NCI-H146 treated with DMSO at 0.1 percent for 48 hours (cell line): Measurements from ENCODE around the gene EFNB2.

Source experiments
- DNase-seq: peaks from one replicate; lab custom pipeline; 2025; ENCODE audit not compliant: unreplicated experiment; lab: John Stamatoyannopoulos, UW

The EFNB2 gene

DNA sequence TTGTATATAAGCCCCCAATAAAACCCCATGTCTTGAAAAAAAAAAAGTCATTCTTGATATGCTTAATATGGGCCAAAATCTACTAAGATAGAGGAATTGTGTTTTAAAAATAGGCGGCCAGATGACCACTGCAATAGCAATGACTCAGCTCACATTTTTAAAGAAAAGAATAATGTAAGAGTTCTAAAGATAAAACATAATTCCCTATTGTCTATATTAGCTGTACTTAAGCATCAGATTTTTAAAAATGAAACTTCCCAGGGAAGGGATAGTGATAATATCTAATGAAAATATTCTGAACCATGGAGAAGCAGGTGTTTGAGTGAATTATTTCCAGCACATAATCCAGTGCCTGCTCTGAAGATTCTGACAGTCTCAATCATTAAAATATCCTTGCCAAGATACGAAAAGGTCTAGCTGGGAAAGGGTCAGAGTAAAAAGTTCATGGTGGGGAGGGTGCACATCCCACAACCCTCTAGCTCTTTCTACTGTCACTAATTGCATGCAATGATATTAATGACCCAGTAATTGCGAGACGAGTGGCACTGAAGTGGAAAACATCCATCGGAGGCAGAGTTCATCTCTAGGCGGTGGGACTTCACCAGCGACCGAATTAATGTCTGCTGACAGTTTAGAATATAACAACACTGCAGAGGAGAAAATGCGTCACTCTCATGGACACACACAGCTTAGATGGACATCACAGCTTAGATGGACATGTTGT is 31.6 kb downstream of the EFNB2 start:
- no peak for DNase-seq

DNA sequence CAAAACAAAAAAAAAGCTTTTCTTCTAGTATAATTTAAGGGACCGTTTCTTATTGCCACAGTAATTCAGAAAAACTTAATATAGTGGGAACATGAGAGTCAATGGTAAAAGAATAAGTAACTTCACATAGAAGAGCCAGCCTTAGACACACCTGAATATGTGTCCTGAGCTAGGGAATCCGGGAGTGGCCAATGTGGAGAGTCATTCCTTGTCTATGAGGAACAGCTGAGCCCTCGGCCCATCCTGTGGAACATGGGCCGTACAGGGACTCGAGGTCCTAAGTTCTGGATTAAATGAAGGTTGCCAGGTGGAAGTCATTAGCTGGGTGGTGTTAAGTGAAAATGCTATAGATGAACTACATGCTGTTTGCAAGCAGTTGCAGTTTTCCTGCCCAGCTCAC is 32.2 kb downstream of the EFNB2 start:
- DNase-seq, result no peak

DNA sequence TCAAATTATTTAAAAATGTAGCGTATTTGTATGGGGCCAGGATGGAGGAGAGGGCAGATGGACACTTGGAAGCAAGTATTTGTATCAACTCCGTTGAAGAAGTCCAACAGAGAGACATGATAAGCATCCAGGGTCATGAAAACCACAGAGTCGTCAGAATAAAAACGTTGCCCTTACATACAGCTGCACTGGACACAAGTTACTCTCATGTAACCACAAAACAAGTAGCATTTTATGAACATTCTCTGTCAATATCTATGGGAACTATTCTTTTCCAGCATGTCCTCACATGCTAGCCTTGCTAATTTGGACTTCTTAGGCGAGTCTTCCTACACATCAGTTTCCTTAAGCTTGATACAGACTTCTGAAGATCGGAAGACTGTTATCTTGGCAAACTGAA is 35.0 kb downstream of the EFNB2 start:
- no peak for DNase-seq

DNA sequence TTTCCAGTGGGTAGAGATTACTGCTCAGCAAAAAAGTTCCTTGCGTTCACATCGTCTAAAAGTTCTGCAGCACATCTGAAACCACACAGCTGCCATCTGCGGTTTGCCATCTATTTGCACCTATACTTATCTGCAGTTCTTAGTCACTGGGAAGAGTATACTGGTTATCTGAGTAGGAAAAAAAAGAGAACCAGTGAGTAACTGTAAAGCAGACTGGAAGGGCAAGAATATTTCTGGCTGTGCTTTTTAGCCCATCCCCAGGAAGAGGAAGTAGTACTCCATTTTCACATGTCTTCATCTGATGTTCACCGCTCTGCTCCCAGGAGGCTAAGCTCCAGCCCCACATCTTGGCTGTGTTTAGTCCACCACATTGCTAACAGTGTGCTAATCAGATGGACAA is 35.6 kb downstream of the EFNB2 start:
- DNase-seq, result no peak

DNA sequence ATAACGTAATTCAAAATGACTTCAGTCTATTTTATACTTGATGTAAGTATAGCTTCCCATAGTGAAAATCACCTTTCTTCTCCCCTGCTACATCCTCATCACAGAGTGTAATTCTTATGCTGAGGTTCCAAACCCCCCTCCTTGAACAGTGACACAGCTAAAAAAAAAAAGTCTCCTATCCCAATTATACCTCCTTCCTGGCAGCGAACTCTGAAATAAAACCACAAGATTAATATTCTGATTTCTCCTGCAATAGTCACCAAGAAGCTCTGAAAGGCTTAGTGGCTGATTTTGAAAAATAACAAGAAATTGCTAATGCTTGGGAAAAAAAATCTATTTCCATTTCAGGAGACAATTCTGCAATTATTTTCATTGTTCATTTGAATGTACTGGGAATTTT is 36.3 kb downstream of the EFNB2 start:
- no peak for DNase-seq

DNA sequence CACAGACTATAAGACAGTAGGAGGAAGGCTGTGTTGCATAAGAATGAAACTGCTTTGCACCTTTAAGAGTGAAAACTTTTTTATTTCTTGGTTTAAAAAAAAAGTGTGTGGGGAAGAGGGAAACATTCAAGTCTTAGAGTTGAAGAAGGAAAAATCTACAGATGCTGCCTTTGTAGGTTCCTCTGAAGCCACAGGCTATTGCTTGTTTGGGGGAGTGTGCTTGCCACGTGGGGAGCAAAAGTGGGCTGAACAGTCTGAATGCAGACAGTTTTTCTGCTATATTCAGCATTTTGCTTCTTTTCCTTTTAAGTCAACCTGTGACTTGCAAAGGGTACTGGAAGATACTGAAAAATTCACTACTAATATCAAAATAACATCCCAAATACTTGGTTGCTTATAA is 36.9 kb downstream of the EFNB2 start:
- no peak for DNase-seq

DNA sequence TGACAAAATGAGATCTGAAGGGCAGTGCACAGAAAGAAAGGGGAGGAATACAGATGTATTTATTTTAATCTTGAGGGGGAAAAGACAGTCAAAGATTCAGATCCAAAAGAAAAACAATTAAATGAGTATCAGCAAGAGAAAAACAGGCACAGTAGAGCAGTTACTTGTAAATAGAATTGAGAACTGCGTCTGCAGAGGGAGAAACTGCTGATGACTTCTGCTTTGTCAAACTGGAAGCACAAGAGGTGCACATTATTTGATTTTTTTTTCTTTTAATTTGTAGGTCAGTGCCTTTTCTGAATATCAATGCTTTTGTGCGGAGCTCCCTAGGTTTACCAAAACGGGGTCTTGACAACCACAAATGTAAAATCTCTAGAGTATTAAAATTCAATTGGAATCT is 37.3 kb downstream of the EFNB2 start:
- no peak for DNase-seq

DNA sequence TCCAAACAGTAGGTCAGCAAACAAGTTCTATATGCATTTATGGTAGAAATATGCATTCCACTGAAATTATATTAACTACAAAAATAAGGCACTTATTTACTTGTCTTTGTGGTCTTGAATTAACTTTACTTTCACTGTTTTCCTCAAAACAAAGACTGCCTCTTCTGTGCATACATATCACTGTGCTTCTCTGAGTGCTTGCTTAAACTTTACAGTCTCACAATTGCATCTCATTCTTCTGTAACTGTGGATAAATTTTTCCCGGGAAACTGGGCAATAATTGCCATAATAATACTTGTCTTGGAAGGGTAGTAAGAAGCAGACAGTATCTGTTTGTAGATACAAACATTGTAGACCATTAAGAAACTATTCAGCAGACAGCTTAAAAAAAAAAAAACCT is 38.4 kb downstream of the EFNB2 start:
- DNase-seq, result no peak

DNA sequence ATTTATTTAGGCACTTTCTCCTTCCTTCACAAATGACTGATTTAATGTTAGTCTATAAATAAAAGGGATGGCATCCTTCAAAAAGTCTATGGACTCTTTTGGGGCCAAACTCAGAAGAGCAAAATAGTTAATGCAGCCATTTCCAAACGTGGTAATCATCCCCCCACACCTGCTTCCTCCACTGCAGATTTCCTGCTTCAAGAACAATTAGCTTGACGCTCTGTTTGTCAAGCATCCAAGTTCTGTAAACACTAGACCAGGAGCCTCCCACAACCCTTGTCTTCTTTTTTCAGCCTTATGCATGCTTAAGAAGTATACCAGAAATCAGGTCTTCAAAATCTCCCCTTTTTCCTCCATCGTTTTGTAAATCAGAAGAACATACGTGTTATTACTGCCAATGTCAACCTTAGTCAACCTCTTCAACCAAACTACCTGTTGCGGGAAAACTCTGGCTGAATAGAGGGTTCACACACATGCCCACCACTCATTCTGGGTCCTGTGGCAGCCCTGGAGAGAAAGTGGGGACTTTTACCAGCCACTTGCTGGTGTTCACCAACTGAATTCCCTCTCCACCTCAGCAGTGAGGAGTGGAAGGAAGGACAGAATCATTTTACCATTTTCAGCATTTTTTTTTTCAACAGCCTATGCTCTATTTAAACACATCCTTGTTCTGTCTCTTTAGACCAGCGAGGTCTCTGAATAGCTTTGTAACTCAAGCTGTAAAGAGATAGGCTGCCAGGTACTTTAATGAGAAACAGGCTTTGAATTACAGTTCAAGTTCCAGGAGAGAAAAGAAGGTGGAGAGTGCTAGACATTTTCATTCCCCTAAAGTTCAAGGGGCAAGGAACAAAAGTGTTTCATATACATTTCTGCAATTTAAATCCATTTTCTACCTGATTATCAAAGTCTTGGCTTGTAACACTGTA is 39.1 kb downstream of the EFNB2 start:
- no peak for DNase-seq

DNA sequence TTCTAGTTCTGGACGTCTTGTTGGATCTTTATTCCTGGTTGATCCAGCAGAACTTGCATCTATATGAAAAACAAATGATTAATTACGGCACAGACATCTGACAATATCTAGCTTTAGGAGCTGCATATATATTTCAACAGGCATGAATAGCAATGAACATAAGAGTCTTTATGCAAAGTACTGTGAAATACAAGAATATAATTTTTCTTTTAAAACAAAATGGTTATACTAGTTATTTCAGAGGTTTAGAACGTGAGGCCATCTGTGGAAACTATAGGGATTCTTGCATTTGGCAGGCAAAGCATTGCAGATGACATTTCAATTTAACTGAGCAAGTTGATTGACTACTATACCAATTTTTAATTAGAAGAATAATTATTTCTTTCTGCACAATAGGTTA is 40.5 kb downstream of the EFNB2 start:
- DNase-seq, result no peak

DNA sequence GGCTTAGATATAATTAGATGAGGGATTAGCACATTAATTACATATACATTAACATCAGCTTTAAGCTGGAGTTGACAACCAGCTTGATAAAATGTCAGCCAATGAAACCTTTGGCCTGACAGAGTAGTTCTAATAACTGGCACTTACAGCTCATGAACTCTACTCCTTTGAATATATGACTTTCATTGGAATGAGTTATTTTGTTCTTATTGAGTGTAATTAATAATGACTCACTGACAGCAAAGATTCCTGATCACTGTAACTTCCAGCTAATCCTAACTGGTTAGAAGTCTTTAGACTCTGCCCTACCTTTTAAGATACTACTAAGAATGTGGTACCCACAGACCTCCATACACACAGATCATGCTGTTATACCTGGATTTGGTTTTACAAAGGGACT is 41.0 kb downstream of the EFNB2 start:
- no peak for DNase-seq

DNA sequence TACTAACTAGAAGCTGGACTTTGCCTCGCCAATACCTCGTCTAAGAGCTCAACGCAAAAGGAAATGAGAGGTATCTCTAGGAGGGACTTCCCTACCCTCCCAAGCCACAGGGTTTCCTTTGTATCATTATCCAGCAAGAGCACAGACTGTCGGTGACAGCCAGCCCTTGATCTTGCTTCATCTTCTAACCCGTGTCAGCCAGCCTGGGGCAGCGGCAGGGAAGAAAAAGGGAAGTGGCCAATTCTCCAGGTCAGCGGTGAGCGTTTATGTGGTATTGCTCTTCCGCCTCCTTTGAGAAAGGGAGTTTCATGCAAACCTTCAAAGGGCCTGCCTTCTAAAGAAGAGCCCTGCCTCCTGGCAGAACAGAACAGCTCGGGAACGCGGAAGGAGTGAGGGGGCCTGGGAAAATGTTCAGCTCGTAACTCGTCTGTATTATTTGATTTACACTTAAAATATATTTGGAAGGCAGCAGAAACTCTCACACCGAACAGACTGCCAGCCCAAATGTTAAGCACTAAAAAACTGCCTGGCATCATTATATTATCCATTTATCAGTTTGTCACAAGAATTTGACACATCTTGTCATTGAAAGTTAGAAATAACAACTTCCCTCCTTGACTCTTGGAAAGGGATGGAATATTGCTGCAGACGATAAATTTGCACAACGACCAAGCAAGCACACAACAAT is 41.8 kb downstream of the EFNB2 start:
- no peak for DNase-seq

DNA sequence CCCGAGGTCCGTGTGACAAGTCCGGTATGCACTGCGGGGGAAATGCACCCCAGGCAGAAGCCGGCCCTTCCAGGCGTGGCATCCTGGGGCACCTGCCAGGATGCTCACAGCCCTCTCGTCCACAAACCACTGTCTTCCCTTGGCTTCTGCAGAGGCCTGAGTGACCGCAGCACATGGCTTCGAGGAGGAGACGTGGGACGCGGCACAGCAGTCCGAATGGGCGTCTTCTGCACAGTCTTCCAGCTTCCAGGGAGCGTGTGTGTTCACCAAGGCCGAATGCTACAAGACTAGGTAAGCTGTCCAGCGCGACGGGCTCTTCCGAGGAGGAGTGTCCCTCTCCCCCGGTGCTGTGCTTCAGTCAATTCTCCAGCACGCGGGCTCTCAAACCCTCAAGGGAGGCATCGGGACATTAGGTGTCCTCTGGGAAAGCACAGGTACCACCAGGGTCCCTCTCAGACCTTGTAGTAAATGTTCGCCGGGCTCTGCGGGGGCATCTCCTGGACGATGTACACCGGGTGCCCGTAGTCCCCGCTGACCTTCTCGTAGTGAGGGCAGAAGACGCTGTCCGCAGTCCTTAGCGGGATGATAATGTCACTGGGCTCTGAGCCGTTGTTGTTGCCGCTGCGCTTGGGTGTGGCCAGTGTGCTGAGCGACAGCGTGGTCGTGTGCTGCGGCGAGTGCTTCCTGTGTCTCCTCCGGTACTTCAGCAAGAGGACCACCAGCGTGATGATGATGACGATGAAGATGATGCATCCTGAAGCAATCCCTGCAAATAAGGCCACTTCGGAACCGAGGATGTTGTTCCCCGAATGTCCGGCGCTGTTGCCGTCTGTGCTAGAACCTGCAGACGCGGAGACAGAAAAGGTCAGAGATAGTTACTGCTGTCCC is 42.6 kb downstream of the EFNB2 start:
- no peak for DNase-seq

DNA sequence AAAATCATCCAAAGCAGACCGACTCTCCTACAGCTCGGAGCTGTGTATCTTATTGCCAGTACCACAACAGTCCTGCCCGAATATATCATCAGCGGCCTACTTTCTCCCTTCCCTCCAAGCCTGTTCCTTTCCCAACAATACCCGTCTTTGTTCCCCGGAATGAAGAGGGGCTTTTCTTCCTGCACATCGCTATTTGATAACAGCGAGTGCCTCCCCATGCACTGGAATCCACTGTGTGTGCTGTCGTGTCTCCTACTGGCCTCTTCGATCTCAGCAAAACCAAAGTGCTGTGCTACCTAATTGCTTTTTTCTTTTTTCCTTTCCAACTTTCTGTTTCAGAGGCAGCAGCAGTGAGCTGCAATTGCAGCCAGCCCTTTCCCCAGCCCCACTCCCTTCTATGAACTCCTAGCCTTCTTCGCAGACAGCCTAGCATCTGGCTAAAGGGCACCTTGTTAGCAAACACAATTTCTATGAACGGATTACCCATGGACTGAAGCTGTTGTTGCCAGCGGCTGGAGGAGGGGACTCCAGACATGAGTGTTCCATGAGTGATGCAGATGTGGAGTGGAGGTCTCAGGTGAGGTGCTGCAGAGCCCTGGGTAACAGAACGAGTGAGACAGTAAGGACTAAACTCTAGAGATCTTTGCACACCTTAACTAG is 43.4 kb downstream of the EFNB2 start:
- DNase-seq, result no peak

DNA sequence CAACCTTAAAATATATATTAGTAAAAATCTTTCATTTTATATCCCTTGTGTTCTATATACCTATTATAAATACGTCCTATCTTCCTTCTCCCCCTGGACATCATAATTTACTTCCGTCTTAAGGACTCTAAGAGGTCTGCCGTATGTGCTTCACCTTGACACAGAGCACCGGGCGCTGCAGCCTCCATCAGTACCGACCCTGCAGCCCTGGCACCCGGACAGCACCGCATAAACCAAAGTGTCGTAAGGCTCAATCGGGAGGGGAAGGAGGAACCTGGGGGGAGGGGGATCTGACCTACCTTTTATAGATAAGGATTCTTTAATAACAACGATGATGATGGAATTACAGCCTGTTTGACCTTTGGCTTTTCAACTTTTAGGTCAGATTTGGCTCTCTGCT is 44.0 kb downstream of the EFNB2 start:
- DNase-seq, result no peak

DNA sequence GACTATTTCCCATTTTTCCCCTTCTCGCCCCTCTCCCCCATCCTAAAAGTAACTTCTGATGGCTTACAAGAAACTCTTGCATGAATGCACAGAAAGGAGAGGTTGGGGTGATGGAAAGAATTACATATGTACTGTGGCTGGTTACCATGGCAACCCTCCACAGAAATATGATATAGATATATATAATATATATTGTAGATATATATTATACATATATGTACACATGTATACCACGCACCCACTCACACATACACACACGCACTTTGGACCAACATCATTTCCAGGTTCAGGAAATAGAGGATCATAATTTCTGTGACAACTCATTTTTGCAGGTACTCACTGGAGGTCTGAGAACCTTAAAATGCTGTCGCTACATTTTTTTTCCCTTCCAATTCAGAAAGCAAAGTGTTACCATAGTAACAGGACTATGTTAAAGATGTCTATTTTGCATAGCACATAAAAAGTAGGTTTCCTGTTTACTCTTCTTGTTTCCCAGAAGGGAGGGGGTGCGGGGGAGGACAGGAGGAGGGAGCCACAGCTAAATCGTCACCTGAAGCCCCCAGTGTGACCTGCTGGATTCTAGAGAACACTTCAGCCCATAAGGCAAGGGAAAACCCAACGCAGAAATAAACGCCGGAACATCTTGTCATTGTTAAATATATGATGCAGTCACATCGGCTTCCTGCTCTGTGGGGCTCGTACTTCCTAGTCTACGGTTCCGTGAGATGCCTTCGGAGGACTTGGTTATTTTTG is 44.7 kb downstream of the EFNB2 start:
- DNase-seq, result no peak

DNA sequence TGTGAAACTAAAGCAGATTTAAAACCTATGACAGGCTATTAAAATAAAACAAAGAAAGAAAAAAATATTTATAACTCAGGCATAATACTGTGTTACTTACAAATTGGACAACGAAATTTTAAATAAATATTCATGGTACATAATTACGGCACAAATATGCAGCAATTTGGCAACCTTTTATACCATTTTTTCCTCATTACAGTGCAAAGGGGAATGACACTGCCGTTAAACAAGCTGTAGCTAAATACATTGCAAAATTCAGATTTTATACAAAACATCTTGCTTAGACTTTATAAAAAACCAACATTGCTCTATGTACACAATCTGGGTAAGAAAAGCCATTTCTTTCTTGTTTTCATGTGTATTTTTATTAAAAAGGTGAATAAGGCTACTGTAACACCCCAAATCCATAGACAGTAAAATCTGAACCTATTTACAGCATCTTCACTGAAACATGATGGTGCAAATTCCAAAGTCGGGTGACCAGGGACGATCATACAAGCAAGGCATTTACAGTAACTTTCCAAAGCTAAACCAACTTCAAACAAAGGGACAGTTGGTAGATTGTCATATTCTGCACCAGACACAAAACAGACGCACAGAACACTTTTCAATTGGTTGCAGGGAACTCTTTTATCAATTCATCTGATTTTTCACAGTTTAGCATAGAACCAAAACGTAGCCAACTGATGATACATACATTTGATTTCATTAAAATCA is 45.5 kb downstream of the EFNB2 start:
- DNase-seq, result no peak

DNA sequence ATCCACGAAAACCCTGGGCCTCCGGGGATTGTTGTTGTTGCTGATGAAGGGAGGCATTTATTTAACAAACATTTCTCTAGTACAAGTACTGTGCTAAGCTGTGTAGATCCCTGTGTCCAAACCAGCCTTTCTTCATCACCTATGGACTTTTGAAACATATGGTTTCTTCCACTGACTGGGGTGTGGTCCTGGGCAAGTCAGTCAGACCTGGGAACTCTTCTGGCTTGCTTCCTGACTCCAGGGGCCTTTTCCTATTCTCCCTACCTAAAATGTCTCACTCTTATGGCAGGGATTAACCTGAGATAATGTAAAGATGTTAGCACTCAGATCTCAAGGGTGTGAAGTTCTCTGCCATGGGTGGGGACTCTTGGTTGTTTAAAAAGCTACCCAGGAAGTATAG is 46.8 kb downstream of the EFNB2 start:
- DNase-seq, result no peak

DNA sequence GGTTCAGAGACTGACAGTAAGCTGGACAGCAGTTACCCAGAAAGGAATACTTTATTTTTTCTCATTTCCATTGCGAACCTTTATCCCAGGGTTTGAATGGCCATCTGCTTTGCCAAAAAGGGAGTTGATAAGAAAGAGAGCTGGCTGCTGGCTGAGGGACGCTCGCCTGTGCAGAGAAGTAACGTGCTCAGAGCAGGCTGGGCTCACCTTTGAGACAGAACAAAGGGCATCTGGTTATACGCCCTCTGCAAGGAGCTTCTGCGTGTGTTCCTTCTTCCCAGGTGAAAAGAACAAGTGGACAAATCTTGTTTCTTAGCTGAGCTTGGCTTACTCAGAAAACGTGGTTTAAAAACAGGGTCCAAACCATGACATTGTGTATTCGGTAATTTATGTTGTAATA is 47.4 kb downstream of the EFNB2 start:
- DNase-seq, result no peak
